ENCODE data around the gene TAS2R30. TPM values are rescaled to one million over a fixed set of nuclear protein-coding genes. Genes with fewer than 3 reads are reported as not detected.
"Not testable (repeated sequence)": the region's sequence is repeated elsewhere in the genome, so short reads cannot be mapped to it uniquely, and the experiment has no call there.

Gene TAS2R30
- total RNA-seq, 1 experiment from 2014 or later = 1.4 TPM

DNA sequence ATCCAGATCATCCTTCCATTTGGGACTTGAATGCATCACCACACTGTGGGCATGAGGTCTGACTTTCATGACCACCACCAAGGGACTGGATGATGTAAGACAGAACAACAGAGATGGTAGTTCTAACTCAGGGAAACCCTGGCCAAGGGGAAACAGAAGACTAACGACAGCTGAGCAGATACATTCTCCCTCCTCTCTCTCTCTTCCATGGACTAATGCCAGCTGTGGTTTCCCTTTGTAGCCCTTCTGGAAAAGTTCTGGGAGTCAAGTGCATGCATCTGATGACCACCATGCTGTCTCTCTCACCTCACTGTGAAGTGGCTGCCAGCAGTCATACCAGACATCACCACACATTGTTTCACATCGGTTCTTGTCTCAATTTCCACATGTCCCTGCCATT lies 3.4 kb downstream of the TAS2R30 start (continued):
- no peak for TF ChIP-seq EMX1 (CRISPR knock-in tag; IDR thresholded peaks at IDR 0.05)

DNA sequence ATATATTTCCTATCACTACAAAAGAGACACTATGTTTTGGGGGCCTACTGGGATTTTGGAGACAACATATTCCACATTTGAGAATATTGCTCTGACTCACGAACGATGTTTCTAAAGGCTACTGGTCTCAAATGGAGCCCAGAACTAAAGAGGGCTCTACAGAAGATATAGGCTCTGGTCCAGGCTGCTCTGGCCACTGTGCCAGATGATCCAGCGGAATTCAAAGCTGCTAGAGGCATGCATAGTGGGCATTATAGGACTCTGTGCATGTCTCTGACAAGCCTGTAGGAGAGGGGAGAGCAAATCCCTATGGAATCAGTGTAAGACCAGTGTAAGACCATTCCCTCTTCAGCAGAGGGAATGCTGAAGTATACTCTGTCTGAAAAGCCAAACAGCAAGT lies 4.1 kb downstream of the TAS2R30 start:
- Mint-ChIP-seq H3K27ac (peak overlapping the region; percentile 74), H3K4me1 (peaks cover 4% of the 10 kb centered on the region; the same call in 1 of the 2 replicates)

DNA sequence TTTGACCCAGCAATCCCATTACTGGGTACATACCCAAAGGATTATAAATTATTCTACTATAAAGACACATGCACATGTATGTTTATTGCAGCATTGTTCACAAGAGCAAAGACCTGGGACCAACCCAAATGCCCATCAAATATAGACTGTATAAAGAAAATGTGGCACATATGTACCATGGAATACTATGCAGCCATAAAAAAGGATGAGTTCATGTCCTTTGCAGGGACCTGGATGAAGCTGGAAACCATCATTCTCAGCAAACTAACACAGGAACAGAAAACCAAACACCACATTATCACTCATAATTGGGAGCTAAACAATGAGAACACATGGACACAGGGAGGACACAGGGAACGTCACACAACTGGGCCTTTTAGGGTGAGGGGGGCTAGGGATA lies 20.3 kb downstream of the TAS2R30 start:
- H3K4me3 Mint-ChIP-seq; H3K27ac Mint-ChIP-seq; POLR2A ChIA-PET; ATAC-seq; DNase-seq (ENCODE audit: low spot score); CTCF ChIA-PET; H3K27me3 Mint-ChIP-seq (ENCODE audit: low read depth): not testable (repeated sequence)
- H3K4me1 Mint-ChIP-seq = peaks cover 37% of the 10 kb centered on the region
- peaks cover 44% of the 10 kb centered on the region for H3K9me3 Mint-ChIP-seq
- H3K36me3 Mint-ChIP-seq = peaks cover 46% of the 10 kb centered on the region

More for the DNA sequence above, 4.1 kb downstream of the TAS2R30 start:
- no peaks in the 10 kb centered on the region for H3K27me3 Mint-ChIP-seq (ENCODE audit: low read depth)
- ATAC-seq = no peak
- no peak for DNase-seq (ENCODE audit: low spot score)
- TF ChIP-seq CBFB (CRISPR knock-in tag; IDR thresholded peaks at IDR 0.05; ENCODE audit: low read depth) (no peak), JAZF1 (CRISPR knock-in tag; IDR thresholded peaks at IDR 0.05) (no peak), NFATC4 (CRISPR knock-in tag; IDR thresholded peaks at IDR 0.05) (no peak), HMGA2 (CRISPR knock-in tag; IDR thresholded peaks at IDR 0.05) (no peak), TP53 (CRISPR knock-in tag; IDR thresholded peaks at IDR 0.05) (no peak), ZNF232 (CRISPR knock-in tag; IDR thresholded peaks at IDR 0.05) (no peak), GABPB1 (CRISPR knock-in tag; IDR thresholded peaks at IDR 0.05) (no peak), SMAD4 (CRISPR knock-in tag; IDR thresholded peaks at IDR 0.05) (no peak)
- TF ChIP-seq, protein P1, sequence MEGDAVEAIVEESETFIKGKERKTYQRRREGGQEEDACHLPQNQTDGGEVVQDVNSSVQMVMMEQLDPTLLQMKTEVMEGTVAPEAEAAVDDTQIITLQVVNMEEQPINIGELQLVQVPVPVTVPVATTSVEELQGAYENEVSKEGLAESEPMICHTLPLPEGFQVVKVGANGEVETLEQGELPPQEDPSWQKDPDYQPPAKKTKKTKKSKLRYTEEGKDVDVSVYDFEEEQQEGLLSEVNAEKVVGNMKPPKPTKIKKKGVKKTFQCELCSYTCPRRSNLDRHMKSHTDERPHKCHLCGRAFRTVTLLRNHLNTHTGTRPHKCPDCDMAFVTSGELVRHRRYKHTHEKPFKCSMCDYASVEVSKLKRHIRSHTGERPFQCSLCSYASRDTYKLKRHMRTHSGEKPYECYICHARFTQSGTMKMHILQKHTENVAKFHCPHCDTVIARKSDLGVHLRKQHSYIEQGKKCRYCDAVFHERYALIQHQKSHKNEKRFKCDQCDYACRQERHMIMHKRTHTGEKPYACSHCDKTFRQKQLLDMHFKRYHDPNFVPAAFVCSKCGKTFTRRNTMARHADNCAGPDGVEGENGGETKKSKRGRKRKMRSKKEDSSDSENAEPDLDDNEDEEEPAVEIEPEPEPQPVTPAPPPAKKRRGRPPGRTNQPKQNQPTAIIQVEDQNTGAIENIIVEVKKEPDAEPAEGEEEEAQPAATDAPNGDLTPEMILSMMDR (IDR thresholded peaks at IDR 0.05) = no peak
- TF ChIP-seq, protein P2, sequence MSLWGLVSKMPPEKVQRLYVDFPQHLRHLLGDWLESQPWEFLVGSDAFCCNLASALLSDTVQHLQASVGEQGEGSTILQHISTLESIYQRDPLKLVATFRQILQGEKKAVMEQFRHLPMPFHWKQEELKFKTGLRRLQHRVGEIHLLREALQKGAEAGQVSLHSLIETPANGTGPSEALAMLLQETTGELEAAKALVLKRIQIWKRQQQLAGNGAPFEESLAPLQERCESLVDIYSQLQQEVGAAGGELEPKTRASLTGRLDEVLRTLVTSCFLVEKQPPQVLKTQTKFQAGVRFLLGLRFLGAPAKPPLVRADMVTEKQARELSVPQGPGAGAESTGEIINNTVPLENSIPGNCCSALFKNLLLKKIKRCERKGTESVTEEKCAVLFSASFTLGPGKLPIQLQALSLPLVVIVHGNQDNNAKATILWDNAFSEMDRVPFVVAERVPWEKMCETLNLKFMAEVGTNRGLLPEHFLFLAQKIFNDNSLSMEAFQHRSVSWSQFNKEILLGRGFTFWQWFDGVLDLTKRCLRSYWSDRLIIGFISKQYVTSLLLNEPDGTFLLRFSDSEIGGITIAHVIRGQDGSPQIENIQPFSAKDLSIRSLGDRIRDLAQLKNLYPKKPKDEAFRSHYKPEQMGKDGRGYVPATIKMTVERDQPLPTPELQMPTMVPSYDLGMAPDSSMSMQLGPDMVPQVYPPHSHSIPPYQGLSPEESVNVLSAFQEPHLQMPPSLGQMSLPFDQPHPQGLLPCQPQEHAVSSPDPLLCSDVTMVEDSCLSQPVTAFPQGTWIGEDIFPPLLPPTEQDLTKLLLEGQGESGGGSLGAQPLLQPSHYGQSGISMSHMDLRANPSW (CRISPR knock-in tag; conservative IDR thresholded peaks at IDR 0.05; ENCODE audit: low read depth) = no peak
- TF ChIP-seq, protein P3, sequence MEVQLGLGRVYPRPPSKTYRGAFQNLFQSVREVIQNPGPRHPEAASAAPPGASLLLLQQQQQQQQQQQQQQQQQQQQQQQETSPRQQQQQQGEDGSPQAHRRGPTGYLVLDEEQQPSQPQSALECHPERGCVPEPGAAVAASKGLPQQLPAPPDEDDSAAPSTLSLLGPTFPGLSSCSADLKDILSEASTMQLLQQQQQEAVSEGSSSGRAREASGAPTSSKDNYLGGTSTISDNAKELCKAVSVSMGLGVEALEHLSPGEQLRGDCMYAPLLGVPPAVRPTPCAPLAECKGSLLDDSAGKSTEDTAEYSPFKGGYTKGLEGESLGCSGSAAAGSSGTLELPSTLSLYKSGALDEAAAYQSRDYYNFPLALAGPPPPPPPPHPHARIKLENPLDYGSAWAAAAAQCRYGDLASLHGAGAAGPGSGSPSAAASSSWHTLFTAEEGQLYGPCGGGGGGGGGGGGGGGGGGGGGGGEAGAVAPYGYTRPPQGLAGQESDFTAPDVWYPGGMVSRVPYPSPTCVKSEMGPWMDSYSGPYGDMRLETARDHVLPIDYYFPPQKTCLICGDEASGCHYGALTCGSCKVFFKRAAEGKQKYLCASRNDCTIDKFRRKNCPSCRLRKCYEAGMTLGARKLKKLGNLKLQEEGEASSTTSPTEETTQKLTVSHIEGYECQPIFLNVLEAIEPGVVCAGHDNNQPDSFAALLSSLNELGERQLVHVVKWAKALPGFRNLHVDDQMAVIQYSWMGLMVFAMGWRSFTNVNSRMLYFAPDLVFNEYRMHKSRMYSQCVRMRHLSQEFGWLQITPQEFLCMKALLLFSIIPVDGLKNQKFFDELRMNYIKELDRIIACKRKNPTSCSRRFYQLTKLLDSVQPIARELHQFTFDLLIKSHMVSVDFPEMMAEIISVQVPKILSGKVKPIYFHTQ (CRISPR knock-in tag; IDR thresholded peaks at IDR 0.05) = no peak
- TF ChIP-seq, protein P4, sequence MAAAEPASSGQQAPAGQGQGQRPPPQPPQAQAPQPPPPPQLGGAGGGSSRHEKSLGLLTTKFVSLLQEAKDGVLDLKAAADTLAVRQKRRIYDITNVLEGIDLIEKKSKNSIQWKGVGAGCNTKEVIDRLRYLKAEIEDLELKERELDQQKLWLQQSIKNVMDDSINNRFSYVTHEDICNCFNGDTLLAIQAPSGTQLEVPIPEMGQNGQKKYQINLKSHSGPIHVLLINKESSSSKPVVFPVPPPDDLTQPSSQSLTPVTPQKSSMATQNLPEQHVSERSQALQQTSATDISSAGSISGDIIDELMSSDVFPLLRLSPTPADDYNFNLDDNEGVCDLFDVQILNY (CRISPR knock-in tag; IDR thresholded peaks at IDR 0.05) = no peak
- TF ChIP-seq, protein P5, sequence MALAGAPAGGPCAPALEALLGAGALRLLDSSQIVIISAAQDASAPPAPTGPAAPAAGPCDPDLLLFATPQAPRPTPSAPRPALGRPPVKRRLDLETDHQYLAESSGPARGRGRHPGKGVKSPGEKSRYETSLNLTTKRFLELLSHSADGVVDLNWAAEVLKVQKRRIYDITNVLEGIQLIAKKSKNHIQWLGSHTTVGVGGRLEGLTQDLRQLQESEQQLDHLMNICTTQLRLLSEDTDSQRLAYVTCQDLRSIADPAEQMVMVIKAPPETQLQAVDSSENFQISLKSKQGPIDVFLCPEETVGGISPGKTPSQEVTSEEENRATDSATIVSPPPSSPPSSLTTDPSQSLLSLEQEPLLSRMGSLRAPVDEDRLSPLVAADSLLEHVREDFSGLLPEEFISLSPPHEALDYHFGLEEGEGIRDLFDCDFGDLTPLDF (CRISPR knock-in tag; IDR thresholded peaks at IDR 0.05) = no peak
- TF ChIP-seq, protein P6, sequence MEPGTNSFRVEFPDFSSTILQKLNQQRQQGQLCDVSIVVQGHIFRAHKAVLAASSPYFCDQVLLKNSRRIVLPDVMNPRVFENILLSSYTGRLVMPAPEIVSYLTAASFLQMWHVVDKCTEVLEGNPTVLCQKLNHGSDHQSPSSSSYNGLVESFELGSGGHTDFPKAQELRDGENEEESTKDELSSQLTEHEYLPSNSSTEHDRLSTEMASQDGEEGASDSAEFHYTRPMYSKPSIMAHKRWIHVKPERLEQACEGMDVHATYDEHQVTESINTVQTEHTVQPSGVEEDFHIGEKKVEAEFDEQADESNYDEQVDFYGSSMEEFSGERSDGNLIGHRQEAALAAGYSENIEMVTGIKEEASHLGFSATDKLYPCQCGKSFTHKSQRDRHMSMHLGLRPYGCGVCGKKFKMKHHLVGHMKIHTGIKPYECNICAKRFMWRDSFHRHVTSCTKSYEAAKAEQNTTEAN (CRISPR knock-in tag; IDR thresholded peaks at IDR 0.05) = no peak
- TF ChIP-seq, protein P7, sequence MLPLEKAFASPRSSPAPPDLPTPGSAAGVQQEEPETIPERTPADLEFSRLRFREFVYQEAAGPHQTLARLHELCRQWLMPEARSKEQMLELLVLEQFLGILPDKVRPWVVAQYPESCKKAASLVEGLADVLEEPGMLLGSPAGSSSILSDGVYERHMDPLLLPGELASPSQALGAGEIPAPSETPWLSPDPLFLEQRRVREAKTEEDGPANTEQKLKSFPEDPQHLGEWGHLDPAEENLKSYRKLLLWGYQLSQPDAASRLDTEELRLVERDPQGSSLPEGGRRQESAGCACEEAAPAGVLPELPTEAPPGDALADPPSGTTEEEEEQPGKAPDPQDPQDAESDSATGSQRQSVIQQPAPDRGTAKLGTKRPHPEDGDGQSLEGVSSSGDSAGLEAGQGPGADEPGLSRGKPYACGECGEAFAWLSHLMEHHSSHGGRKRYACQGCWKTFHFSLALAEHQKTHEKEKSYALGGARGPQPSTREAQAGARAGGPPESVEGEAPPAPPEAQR (CRISPR knock-in tag; IDR thresholded peaks at IDR 0.05) = no peak
- no peak overlapping the region for H3K4me3 Mint-ChIP-seq
- POLR2A ChIA-PET = no interaction called here
- H3K36me3 Mint-ChIP-seq = peaks cover 20% of the 10 kb centered on the region
- CTCF ChIA-PET = no interaction called here
- H3K9me3 Mint-ChIP-seq = peaks cover 12% of the 10 kb centered on the region

DNA sequence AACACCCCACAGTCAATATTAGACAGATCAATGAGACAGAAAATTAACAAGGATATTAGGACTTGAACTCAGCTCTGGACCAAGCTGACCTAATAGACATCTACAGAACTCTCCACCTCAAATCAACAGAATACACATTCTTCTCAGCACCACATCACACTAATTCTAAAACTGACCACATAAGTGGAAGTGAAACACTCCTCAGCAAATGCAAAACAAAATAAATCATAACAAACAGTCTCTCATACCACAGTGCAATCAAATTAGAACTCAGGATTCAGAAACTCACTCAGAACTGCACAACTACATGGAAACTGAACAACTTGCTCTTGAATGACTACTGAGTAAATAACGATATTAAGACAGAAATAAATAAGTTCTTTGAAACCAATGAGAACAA lies 23.2 kb downstream of the TAS2R30 start:
- ATAC-seq; H3K27ac Mint-ChIP-seq; CTCF ChIA-PET; POLR2A ChIA-PET; H3K4me3 Mint-ChIP-seq; DNase-seq (ENCODE audit: low spot score); H3K27me3 Mint-ChIP-seq (ENCODE audit: low read depth): not testable (repeated sequence)
- H3K4me1 Mint-ChIP-seq = peaks cover 21% of the 10 kb centered on the region
- H3K36me3 Mint-ChIP-seq = peaks cover 56% of the 10 kb centered on the region
- H3K9me3 Mint-ChIP-seq = peaks cover 46% of the 10 kb centered on the region
